ENCODE results near the gene GOLGA1.
"Not testable (repeated sequence)": the region's sequence is repeated elsewhere in the genome, so short reads cannot be mapped to it uniquely, and the experiment has no call there.

Gene GOLGA1

DNA sequence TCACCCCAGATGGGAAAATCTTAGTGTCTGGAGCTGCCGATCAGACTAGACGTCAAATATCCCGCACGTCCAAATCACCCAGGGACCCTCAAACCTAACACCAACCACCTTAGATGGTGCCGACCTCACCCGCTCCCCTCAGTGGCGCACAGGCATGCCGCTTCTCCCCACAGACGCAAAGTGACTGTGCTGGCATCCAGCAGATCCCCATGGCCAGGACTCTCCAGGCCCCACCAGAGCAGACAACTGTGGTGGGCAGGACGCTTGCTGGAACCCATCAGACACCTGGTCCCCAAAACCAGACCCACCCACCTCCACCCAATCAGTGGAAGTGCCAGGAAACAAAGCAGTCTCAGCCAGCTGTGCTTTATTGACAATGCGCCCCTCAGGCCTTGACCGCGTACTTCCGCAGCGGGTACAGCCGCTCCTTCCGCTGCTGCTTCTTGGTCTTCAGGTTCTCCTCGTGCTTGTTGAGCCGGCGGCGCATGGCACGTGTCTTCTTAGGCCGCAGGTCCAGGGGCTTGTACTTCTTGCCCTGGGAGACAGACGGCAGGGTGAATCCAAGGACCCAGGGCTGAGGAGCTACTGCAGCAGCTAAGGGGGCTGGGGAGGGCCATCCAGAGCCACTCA, 83.2 kb downstream of the GOLGA1 start:
- peak; percentile 47 for DNase-seq

DNA sequence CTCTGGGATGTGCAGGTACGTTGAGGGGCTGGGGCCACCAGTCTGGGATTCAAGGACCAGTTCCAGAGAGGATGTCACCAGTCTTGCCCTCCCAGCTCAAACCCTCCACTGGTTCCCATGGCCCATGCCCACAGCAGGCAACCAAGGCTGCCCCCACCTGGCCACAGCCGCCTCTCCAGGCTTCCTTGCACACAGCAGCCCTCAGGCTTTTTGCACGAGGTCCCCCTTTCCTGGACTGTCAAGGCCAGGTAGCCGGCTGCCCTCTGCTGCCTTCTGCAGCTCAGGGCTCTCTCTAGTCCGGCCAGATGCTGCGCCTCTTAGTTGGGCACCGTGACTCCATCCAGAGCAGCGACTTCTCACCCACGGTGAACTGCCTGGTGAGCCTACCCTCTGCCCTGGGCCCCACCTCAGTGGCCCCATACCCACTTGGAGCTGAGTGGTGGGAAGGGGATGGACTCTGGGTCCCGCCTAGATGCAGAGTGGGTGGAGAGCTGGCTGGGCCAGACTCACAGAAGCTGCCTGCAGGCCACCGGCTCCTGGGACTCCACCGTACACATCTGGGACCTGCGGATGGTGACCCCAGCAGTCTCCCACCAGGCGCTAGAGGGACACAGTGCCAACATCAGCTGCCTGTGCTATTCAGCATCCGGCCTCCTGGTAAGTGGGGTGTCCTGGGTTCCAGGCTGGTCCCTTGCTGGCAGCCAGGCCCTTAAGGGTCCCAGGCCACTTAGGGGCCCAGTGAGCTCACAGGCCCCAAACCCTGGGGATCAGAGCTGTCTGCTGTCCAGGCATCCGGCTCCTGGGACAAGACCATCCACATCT, 84.7 kb downstream of the GOLGA1 start:
- peak; percentile 89 for DNase-seq

DNA sequence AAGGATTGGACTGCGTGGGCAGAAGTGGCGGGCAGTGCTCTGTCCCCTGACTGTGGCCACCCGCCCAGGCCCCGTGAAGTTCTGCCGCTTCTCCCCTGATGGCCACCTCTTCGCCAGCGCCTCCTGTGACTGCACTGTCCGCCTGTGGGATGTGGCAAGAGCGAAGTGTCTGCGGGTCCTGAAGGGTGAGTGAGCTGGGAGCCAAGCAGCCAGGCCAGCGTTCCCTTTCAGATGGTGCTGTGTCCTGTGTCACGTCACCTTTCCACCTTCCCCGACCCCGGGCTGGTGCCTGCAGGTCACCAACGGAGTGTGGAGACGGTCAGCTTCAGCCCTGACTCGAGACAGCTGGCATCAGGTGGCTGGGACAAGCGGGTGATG, 85.3 kb downstream of the GOLGA1 start:
- DNase-seq: peak; percentile 57

DNA sequence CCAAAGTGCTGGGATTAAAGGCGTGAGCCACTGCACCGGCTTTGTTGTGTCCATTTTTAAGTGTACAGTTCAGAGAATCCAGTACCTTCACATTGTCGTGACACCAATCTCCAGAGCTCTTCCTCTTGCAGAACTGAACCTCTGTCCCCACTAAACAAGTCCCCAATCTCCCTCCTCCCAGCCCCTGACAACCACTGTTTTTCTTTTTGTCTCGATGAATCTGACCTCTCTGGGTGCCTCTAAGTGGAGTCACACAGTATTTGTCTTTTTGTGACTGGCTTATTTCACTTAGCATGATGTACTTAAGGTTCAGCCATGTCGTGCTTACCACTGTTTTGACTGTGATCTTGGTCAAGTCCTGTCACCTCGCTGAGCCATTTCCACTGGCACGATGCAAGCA, 86.1 kb downstream of the GOLGA1 start:
- DNase-seq: no peak

DNA sequence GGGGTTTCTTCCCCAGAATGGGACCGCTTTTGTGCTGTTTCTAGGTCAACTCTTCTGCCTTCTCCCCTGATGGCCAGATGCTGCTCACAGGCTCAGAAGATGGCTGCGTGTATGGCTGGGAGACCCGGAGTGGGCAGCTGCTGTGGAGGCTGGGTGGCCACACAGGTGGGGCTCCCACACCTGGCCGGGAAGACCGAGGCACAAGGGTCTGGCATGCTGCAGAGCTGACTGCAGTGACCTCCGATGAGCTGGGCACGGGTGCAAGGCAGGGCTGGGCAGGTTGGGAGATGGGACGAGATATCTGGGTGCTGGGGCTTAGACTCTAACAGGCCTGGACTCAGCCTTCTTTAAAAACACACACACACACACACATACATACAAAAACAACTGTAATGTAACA, 86.7 kb downstream of the GOLGA1 start:
- DNase-seq: no peak

- no peak for DNase-seq
Measured at GRCh38 chr9:124853605-124854143, 87.2 kb downstream of the GOLGA1 start.

DNA sequence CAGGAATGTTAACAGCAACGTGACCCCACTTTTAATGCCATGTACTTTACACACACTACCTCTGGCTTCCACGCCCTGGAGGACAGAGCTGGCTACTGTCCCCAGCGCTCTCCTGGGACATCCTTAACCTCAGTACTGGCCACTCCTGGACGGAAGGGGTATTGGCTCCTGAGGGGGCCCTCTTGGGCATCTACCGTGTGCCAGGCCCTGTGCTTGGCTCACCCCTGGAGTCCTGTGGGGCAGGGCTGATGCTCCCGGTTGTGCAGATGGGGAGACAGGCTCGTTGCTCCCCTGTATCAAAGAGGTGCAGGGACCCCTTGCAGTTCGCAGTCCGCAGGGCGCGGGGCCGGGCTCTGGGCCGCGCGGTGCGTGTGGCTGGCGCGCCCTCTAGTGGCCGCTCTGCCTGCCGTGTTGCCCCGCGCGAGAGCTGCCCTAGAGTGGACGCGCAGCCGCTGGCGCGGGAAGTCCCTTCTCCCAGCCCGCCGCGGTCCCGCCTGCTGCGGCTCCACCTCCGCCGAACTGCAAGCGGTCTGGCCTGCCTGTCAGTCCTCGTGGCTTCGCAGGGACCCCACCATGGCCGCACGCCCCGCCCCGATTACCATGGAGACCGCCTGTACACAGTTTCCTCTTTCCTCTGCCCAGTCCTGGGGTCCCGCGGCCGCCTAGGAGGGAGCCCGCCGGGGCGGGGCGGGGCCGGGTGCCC, 87.9 kb downstream of the GOLGA1 start, which contains the start of gene WDR38:
TSS of gene WDR38 (plus strand) at position 632 of the 703 bp plus-strand sequence. CDS start 72 bp downstream, outside the sequence.
- peak; percentile 91 for DNase-seq

DNA sequence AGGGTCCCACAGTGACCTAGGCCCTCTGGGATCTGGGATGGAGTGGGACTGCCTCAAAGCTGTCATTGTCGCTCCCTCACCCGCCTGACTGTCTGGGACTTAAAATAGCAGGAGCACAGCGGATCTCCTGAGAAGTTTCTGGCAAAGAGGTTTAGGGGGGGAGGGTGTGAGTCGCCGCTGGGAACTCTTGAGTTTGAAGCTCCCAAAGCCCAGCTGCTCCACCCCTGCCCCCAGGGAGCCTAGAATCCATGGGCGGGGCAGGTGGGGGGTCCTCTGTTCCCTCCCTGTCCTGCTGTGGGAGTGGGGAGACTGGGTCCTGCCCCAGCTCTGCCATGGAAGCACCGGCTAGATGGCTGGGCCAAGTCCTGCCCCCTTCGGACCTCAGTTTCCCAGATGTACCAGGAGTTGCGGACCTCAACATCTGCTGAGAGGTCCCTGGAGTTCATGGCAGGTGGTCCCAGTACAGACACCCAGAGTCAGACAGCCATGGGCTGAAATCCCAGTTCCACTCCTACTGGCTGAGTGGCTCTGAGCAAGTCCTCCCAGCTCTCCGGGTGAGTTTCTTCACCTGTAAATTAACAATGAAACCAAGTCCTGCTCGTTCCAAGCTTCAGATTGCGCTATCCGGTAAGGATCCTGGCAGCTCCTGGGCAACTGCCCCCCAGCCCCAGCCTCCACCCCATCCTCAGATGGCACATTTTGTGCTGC, 88.6 kb downstream of the GOLGA1 start:
- no peak for DNase-seq

DNA sequence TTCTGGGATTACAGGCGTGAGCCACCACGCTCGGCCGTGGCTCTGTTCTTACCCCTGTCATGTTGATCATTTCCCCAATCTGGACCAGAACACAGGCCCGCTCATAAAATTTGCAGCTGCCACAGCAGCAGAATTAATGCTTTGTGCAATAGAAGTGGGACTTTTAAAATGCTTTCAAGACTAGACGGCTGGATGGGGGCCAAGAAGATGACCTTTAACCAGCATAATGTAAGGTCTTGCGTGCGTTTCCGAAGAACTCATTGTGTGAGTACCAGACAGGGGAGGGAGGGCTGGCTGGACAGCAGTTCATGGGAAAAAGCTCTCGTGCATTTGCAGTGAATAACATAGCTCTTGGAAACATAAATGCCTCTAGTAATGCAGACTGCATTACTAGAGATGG, 91.1 kb downstream of the GOLGA1 start:
- peak; percentile 59 for DNase-seq

DNA sequence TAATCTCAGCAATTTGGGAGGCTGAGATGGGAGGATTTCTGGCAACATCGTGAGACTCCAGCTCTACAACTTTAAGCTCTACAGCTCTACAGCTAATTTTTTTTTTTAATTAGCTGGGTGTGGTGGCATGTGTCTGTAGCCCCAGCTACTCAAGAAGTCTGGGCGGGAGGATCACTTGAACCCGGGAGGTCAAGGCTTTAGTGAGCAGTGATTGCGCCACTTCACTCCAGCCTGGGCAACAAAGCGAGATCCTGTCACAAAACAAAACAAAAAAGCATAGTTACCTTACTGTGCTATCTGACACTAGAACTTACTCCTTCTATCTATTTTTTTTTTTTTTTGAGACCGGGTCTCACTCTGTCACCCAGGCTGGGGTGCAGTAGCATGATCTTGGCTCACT, 93.9 kb downstream of the GOLGA1 start:
- DNase-seq: no peak

DNA sequence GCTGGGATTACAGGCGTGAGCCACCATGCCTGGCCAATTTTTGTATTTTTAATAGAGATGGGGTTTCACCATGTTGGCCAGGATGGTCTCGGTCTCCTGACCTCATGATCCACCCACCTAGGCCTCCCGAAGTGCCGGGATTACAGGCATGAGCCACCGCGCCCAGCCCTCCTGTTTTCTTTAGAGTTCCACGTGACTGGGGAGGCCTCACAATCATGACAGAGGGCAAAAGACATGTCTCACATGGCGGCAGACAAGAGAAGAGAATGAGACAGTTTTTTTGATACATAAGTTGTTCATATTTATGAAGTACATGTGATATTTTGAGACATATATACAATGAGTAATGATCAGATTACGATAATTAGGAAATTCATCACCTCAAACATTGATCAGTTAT, 94.4 kb downstream of the GOLGA1 start:
- DNase-seq: not testable (repeated sequence)

DNA sequence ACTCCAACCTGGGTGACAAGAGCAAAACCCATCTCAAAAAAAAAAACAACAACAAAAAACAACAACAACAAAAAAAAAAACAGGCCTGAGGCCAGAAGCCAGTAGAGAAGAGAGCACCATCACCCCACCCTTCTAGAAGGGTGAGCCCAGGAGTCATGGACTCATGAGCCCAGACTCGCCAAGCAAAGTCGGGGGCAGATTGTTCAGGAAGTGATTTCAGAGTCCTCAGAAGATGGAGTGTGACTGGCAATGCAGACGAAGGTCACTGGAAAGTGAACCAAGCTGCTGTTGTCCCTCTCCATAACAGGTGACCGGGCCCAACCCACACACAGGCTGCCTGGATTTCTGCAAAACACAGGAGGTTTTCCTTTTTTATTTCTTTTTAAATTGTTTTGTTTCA, 96.6 kb downstream of the GOLGA1 start:
- no peak for DNase-seq

- DNase-seq: no peak
Measured at GRCh38 chr9:124843456-124844034, 97.3 kb downstream of the GOLGA1 start.

DNA sequence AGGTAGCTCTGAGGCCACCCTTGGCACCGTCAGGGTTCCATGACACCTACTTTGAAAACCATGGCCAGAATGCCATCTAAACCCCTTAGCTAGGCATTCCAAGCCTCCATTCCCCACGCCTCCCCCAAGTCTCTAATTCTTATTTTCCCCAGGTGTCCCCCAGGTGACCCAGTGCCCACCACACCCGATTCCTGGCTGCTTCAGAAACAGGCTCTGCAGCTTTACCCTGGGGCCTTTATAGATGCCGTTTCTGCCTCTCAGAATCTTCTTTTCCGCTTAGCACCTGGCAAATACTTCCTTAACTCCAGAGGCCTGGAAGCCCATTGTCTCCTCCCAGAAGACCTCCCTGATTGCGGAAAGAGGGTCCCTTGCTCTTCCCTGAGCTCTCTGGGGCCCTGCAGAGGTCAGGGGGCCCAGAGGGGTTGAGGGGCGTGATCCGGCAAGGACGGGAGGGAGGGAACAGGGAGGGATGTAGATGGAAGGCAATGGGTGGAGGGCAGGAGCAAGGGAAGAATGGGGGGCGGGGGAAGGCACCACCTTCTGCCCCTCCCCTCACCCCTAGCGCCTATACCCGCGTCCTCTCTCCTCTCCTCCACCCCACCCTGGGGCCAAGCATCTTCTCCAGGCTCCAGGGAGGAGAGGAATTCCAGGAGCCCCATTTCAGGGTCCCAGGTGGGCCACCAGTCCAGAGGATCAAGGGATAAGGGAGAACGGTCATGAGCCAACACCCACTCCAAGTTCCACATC, 99.6 kb downstream of the GOLGA1 start:
- DNase-seq: no peak

DNA sequence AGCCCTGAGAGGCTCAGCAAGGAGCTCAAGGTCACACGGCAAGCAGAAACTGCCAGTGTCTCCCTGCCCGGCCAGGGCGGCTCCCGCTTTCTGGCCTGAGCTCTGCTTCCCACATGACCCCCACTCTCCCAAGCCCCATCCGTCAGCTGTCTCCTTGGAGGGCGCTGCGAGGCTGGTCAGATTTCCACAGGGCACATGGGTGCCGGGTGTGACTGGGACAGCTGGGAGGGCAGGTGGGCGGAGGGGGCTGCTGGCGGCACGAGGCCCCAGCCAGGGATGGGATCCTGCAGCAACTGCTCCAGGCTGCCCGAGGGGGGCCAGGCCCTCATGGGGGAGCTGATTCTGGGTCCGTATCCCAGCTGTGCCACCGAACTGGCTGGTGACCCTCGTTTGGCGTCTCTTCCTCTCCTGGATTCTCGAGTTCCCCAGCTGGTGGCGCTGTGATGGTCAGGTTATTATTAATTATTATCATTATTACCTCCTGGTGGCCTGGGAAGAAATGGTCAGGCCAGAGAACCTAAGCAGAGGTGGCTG, 100.5 kb downstream of the GOLGA1 start:
- no peak for DNase-seq

GRCh38 chr9:124839612-124840299, 101.1 kb downstream of the GOLGA1 start:
- peak; percentile 70 for DNase-seq

DNA sequence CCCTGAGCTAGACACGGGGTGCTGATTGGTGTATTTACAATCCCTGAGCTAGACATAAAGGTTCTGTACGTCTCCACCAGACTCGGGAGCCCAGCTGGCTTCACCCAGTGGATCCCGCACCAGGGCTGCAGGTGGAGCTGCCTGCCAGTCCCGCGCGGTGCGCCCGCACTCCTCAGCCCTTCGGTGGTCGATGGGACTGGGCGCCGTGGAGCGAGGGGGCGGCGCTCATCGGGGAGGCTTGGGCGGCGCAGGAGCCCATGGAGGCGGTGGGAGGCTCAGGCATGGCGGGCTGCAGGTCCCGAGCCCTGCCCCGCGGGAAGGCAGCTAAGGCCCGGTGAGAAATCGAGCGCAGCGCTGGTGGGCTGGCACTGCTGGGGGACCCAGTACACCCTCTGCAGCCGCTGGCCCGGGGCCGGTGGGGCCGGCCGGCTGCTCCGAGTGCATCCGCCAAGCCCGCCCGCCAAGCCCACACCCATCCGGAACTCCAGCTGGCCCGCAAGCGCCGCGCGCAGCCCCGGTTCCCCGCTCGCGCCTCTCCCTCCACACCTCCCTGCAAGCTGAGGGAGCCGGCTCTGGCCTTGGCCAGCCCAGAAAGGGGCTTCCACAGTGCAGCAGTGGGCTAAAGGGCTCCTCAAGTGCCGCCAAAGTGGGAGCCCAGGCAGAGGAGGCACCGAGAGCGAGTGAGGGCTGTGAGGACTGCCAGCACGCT, 102.2 kb downstream of the GOLGA1 start:
- DNase-seq: not testable (repeated sequence)

- not testable (repeated sequence) for DNase-seq
Measured at GRCh38 chr9:124838132-124838531, 102.8 kb downstream of the GOLGA1 start.

DNA sequence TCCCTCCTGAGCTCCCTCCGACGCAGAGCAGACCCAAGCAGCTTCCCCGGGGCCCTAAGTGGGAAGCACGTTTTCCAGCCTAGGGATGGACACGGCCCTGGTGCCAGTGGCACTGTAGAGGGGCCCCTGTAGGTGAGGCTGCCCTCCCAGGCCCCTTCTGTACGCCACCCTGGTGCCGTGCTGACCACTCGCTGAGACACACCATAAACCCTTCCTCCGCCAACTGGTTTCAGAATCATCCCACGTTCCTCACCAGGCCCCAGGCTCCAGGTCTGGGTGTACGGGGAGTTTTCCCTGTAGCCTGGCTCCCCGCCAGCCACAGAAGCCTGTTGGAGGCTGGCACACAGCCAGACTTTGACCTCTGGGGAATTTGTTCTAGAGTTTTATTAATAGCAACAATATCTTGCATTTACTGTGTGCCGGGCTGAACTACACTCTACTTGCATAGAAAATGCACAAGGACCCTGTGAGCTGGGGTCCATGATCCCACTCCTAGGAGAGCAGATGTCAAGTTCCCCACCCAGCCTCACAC, 105.8 kb downstream of the GOLGA1 start:
- no peak for DNase-seq

DNA sequence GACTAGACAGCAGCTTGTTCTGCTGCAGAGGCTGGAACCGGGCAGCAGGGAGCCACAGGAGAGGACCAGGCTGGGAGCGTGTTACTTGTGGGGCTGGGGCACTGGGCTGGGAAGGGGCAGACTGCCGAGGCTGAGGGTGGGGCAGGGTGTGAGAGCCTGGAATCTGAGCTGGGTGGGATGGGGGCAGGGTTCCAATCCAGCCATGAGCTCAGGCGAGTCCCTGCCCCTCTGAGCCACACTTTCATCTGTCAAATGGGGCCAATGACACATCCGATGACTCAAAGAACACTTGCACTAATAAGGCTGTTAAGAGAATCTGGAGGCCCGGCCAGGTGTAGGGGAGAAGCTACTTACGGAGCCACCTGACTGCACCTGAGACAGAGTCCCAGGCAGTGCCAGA, 106.3 kb downstream of the GOLGA1 start:
- DNase-seq: peak; percentile 77

Data from islet precursor cell (in vitro differentiated cells).